ENCODE data around the gene OSBP2. TPM values are rescaled to one million over a fixed set of nuclear protein-coding genes. Genes with fewer than 3 reads are reported as not detected.
A peak's percentile ranks its signal among the peaks of the same experiment; 100 is the strongest.

The OSBP2 gene
- total and polyA plus RNA-seq, 2 of the 13 experiments (the other 11 are each of a cell fraction or from before 2014, with no cell fraction given): 5.0 to 7.7 TPM

DNA sequence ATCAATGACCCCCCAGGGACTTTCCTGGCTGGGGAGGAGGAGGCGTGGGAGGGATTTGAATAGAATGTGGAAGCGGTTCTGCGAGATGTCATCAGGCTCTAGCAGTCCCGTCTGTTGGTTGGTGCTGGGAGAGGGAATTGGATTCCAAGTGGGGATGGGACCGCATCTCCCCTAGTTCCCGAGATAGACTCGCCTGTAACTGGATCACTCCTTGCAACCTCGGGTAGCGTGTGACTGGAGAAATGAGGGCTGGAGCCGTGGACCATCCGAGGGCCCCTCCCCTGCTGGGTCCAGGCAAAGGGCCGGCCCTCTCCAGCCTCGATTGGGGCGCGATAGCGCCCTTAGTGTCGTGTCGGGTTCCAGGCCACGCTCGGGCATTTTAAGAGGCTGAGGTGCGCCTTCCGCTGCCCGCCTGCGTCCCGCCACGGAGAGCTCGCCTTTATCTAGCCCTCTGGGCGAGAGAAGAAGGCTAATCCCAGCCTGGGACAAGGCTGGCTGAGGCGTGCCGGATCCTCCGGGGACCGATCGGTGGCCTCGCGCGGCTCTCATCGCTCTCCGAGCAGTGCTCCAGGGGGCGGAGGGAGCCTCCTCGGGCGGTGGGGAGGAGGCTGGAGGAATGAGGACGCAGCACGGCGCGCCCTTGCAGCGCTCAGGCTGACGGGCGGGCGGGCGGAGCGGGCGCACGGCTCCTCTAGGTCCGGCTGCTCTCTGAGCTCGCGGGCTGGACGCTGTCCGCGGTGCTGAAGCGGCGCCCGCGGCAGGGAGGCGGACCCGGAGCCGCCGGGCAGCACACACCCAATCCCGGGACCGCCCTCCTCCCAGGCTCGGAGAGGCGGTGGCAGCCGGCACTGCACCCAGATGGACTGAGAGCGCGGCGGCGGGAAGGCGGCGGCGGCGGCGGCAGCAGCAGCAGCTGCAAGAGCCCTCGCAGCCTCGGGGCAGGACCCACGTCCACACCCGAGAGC lies 107.8 kb downstream of the OSBP2 start (continued):
- TF ChIP-seq, protein P1, sequence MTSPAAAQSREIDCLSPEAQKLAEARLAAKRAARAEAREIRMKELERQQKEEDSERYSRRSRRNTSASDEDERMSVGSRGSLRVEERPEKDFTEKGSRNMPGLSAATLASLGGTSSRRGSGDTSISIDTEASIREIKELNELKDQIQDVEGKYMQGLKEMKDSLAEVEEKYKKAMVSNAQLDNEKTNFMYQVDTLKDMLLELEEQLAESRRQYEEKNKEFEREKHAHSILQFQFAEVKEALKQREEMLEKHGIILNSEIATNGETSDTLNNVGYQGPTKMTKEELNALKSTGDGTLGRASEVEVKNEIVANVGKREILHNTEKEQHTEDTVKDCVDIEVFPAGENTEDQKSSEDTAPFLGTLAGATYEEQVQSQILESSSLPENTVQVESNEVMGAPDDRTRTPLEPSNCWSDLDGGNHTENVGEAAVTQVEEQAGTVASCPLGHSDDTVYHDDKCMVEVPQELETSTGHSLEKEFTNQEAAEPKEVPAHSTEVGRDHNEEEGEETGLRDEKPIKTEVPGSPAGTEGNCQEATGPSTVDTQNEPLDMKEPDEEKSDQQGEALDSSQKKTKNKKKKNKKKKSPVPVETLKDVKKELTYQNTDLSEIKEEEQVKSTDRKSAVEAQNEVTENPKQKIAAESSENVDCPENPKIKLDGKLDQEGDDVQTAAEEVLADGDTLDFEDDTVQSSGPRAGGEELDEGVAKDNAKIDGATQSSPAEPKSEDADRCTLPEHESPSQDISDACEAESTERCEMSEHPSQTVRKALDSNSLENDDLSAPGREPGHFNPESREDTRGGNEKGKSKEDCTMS (CRISPR knock-in tag; conservative IDR thresholded peaks at IDR 0.05): peak; percentile 91; the same call in 1 of the 2 replicates
- TF ChIP-seq NPAS2 (CRISPR knock-in tag; IDR thresholded peaks at IDR 0.05; ENCODE audit: borderline replicate concordance) (no peak), MZF1 (CRISPR knock-in tag; IDR thresholded peaks at IDR 0.05; ENCODE audit: borderline replicate concordance) (no peak), FOXP1 (IDR thresholded peaks at IDR 0.05) (no peak), FOXP1 (CRISPR knock-in tag; IDR thresholded peaks at IDR 0.05) (no peak), ZNF225 (CRISPR knock-in tag; IDR thresholded peaks at IDR 0.05) (peak; percentile 98), SP4 (CRISPR knock-in tag; IDR thresholded peaks at IDR 0.05) (peak; percentile 90), PHF21A (CRISPR knock-in tag; IDR thresholded peaks at IDR 0.05) (peak; percentile 83), ZNF180 (CRISPR knock-in tag; IDR thresholded peaks at IDR 0.05; ENCODE audit: borderline replicate concordance, low read depth) (no peak), NFE2L2 (IDR thresholded peaks at IDR 0.05; ENCODE audit: low read length) (no peak), KAT7 (CRISPR knock-in tag; IDR thresholded peaks at IDR 0.05; ENCODE audit: borderline replicate concordance) (peak; percentile 93; the same call in 1 of the 2 replicates), SMARCE1 (IDR thresholded peaks at IDR 0.05; ENCODE audit: borderline replicate concordance) (no peak), NFIB (CRISPR knock-in tag; IDR thresholded peaks at IDR 0.05; ENCODE audit: borderline replicate concordance) (peak; percentile 74; the same call in 1 of the 2 replicates), MAFG (CRISPR knock-in tag; IDR thresholded peaks at IDR 0.05) (no peak), SMARCC2 (IDR thresholded peaks at IDR 0.05) (no peak), SNRNP70 (IDR thresholded peaks at IDR 0.05; ENCODE audit: low read depth, low read length) (no peak), TEAD3 (CRISPR knock-in tag; optimal IDR thresholded peaks at IDR 0.05; ENCODE audit: borderline replicate concordance) (peak; percentile 83), ZNF775 (CRISPR knock-in tag; IDR thresholded peaks at IDR 0.05; ENCODE audit: borderline replicate concordance) (no peak), POLR2G (IDR thresholded peaks at IDR 0.05; ENCODE audit: low read depth, low read length) (no peak), SNAI1 (CRISPR knock-in tag; IDR thresholded peaks at IDR 0.05; ENCODE audit: borderline replicate concordance) (0 out of 2 replicates have a peak, but pooled peaks have one; percentile 62), MYC (CRISPR knock-in tag; IDR thresholded peaks at IDR 0.05; ENCODE audit: borderline replicate concordance) (peak; percentile 87)
- TF ChIP-seq, protein P2, sequence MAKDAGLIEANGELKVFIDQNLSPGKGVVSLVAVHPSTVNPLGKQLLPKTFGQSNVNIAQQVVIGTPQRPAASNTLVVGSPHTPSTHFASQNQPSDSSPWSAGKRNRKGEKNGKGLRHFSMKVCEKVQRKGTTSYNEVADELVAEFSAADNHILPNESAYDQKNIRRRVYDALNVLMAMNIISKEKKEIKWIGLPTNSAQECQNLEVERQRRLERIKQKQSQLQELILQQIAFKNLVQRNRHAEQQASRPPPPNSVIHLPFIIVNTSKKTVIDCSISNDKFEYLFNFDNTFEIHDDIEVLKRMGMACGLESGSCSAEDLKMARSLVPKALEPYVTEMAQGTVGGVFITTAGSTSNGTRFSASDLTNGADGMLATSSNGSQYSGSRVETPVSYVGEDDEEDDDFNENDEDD (CRISPR knock-in tag; IDR thresholded peaks at IDR 0.05; ENCODE audit: borderline replicate concordance): peak; percentile 64; the same call in 1 of the 2 replicates
- TF ChIP-seq, protein P3, sequence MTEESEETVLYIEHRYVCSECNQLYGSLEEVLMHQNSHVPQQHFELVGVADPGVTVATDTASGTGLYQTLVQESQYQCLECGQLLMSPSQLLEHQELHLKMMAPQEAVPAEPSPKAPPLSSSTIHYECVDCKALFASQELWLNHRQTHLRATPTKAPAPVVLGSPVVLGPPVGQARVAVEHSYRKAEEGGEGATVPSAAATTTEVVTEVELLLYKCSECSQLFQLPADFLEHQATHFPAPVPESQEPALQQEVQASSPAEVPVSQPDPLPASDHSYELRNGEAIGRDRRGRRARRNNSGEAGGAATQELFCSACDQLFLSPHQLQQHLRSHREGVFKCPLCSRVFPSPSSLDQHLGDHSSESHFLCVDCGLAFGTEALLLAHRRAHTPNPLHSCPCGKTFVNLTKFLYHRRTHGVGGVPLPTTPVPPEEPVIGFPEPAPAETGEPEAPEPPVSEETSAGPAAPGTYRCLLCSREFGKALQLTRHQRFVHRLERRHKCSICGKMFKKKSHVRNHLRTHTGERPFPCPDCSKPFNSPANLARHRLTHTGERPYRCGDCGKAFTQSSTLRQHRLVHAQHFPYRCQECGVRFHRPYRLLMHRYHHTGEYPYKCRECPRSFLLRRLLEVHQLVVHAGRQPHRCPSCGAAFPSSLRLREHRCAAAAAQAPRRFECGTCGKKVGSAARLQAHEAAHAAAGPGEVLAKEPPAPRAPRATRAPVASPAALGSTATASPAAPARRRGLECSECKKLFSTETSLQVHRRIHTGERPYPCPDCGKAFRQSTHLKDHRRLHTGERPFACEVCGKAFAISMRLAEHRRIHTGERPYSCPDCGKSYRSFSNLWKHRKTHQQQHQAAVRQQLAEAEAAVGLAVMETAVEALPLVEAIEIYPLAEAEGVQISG (CRISPR knock-in tag; IDR thresholded peaks at IDR 0.05): peak; percentile 90
